Neural cell (in vitro differentiated cells): ENCODE results near the gene ANKS1A.

Source experiments
- MXI1 ChIP-seq: fragments of 450-650 bp; conservative IDR thresholded peaks from 2 replicates; pipeline ENCODE4 v1.6.1; 2014; ENCODE audit warnings: antibody characterized with exemption, mild to moderate bottlenecking; ENCODE audit not compliant: poor library complexity, severe bottlenecking
- POLR2AphosphoS5 ChIP-seq: IDR thresholded peaks from 2 replicates; pipeline ENCODE4 v1.6.1; 2012
- RAD21 ChIP-seq: fragments of 450-650 bp; conservative IDR thresholded peaks from 2 replicates; pipeline ENCODE4 v1.6.1; 2014; ENCODE audit warnings: antibody characterized with exemption, mild to moderate bottlenecking, moderate library complexity
- SMC3 ChIP-seq: fragments of 450-650 bp; conservative IDR thresholded peaks from 2 replicates; pipeline ENCODE4 v1.6.1; 2014; ENCODE audit warnings: antibody characterized with exemption, mild to moderate bottlenecking, moderate library complexity; ENCODE audit not compliant: poor library complexity
- TF ChIP-seq, protein P1 (sequence below): fragments of 450-650 bp; IDR thresholded peaks from 2 replicates; pipeline ENCODE4 v1.5.1; 2014; ENCODE audit warnings: antibody characterized with exemption, mild to moderate bottlenecking, moderate library complexity; ENCODE audit not compliant: poor library complexity, severe bottlenecking
- TF ChIP-seq, protein P2 (sequence below): IDR thresholded peaks from 2 replicates; pipeline ENCODE4 v1.6.1; 2012; ENCODE audit warnings: borderline replicate concordance

DNA sequence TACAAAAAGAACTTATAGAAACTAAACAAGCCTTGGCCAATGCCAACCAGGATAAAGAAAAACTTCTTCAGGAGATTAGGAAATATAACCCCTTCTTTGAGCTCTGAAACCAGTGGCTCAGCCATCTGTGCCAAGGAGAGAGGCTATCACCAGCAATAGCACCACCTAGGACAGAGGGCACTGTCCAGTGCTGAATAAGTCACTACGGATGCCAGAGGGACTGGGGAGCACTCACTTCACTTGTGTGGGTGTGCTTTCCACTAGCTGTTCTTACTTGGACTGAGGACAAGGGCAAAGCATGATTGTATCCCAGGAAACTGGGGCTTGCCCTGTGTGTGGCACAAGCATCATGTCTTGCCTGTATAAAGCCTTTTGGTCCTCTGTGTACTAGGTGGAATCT is 16.7 kb upstream of the ANKS1A start:
- TF ChIP-seq, protein P1, sequence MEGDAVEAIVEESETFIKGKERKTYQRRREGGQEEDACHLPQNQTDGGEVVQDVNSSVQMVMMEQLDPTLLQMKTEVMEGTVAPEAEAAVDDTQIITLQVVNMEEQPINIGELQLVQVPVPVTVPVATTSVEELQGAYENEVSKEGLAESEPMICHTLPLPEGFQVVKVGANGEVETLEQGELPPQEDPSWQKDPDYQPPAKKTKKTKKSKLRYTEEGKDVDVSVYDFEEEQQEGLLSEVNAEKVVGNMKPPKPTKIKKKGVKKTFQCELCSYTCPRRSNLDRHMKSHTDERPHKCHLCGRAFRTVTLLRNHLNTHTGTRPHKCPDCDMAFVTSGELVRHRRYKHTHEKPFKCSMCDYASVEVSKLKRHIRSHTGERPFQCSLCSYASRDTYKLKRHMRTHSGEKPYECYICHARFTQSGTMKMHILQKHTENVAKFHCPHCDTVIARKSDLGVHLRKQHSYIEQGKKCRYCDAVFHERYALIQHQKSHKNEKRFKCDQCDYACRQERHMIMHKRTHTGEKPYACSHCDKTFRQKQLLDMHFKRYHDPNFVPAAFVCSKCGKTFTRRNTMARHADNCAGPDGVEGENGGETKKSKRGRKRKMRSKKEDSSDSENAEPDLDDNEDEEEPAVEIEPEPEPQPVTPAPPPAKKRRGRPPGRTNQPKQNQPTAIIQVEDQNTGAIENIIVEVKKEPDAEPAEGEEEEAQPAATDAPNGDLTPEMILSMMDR = no peak
- TF ChIP-seq, protein P2, sequence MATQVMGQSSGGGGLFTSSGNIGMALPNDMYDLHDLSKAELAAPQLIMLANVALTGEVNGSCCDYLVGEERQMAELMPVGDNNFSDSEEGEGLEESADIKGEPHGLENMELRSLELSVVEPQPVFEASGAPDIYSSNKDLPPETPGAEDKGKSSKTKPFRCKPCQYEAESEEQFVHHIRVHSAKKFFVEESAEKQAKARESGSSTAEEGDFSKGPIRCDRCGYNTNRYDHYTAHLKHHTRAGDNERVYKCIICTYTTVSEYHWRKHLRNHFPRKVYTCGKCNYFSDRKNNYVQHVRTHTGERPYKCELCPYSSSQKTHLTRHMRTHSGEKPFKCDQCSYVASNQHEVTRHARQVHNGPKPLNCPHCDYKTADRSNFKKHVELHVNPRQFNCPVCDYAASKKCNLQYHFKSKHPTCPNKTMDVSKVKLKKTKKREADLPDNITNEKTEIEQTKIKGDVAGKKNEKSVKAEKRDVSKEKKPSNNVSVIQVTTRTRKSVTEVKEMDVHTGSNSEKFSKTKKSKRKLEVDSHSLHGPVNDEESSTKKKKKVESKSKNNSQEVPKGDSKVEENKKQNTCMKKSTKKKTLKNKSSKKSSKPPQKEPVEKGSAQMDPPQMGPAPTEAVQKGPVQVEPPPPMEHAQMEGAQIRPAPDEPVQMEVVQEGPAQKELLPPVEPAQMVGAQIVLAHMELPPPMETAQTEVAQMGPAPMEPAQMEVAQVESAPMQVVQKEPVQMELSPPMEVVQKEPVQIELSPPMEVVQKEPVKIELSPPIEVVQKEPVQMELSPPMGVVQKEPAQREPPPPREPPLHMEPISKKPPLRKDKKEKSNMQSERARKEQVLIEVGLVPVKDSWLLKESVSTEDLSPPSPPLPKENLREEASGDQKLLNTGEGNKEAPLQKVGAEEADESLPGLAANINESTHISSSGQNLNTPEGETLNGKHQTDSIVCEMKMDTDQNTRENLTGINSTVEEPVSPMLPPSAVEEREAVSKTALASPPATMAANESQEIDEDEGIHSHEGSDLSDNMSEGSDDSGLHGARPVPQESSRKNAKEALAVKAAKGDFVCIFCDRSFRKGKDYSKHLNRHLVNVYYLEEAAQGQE = no peak
- TF ChIP-seq MXI1 (no peak), POLR2AphosphoS5 (no peak), SMC3 (no peak), RAD21 (no peak)
